HepG2 (cell line): ENCODE measurements around the gene UBTF. TPM values are rescaled to one million over a fixed set of nuclear protein-coding genes. Genes with fewer than 3 reads are reported as not detected.

Experiments used
- HNRNPLL ChIP-seq: fragments of 200-400 bp; formaldehyde crosslinking; IDR thresholded peaks from 2 replicates; pipeline ENCODE4 v1.6.1; 2017; ENCODE audit warnings: mild to moderate bottlenecking, low read depth, low read length; ENCODE audit not compliant: poor library complexity, severe bottlenecking
- JDP2 ChIP-seq: sonication (generic); formaldehyde crosslinking; IDR thresholded peaks from 2 replicates; pipeline ENCODE4 v1.8.1; 2022; ENCODE audit warnings: missing genetic modification reagents, borderline replicate concordance
- JUNB ChIP-seq: sonication (generic); formaldehyde crosslinking; IDR thresholded peaks from 2 replicates; pipeline ENCODE4 v1.8.0; 2022; ENCODE audit warnings: missing genetic modification reagents, mild to moderate bottlenecking, borderline replicate concordance
- MLLT10 ChIP-seq: sonication (generic); formaldehyde crosslinking; IDR thresholded peaks from 2 replicates; pipeline ENCODE4 v1.4.0; 2020; ENCODE audit warnings: missing genetic modification reagents
- RBM22 ChIP-seq: fragments of 200-400 bp; formaldehyde crosslinking; optimal IDR thresholded peaks from 2 replicates; pipeline ENCODE3; 2017; ENCODE audit warnings: mild to moderate bottlenecking, low read length, moderate library complexity
- TCF12 ChIP-seq, 2 experiments: fragments of 450-650 bp in 1 of 2; sonication (generic) in 1 of 2; formaldehyde crosslinking in 1 of 2; IDR thresholded peaks; 2 replicates each; pipeline versions ENCODE4 v1.6.1 to v1.8.0; 2017 to 2022; ENCODE audit warnings: antibody characterized with exemption in 1 of 2, mild to moderate bottlenecking in 1 of 2, missing genetic modification reagents in 1 of 2, moderate library complexity in 1 of 2
- YY1 ChIP-seq: IDR thresholded peaks from 2 replicates; pipeline ENCODE4 v1.6.1; 2011; ENCODE audit warnings: low read length, low read depth, moderate library complexity, mild to moderate bottlenecking; ENCODE audit not compliant: insufficient read depth, insufficient replicate concordance
- ZFP37 ChIP-seq: sonication (generic); formaldehyde crosslinking; IDR thresholded peaks from 2 replicates; pipeline ENCODE4 v1.4.0; 2020; ENCODE audit warnings: missing genetic modification reagents, borderline replicate concordance
- ZNF292 ChIP-seq: sonication (generic); formaldehyde crosslinking; IDR thresholded peaks from 2 replicates; pipeline ENCODE4 v1.8.1; 2022; ENCODE audit warnings: mild to moderate bottlenecking, low read depth, missing genetic modification reagents, borderline replicate concordance
- ZNF326 ChIP-seq: sonication (generic); formaldehyde crosslinking; IDR thresholded peaks from 2 replicates; pipeline ENCODE4 v1.4.0; 2020; ENCODE audit warnings: missing genetic modification reagents, borderline replicate concordance
- ZNF333 ChIP-seq: sonication (generic); formaldehyde crosslinking; IDR thresholded peaks from 2 replicates; pipeline ENCODE4 v1.4.0; 2020; ENCODE audit warnings: mild to moderate bottlenecking, missing genetic modification reagents, borderline replicate concordance
- ZNF441 ChIP-seq: sonication (generic); formaldehyde crosslinking; IDR thresholded peaks from 2 replicates; pipeline ENCODE4 v1.7.0; 2021; ENCODE audit warnings: missing genetic modification reagents, borderline replicate concordance
- polyA plus RNA-seq, 8 experiments: library from polyadenylated mRNA; depleted of rRNA in 3 of 8; stranded (reverse) in 7 of 8; unstranded in 1 of 8; fragments of >200 nt; fragmentation: Illumina TruSeq in 4 of 8; extraction: Trizol in 4 of 8; gene quantifications; 2 replicates each; pipeline versions ENCODE4 v1.2.1 to v1.2.3, GENCODE V29; 2011 to 2016; ENCODE audit warnings: low read depth in 4 of 8, missing spikeins in 1 of 8, mixed read lengths in 1 of 8; ENCODE audit not compliant: insufficient read depth in 1 of 8
- total RNA-seq, 5 experiments: library from RNA; depleted of rRNA; stranded (reverse); fragments of >200 nt; fragmentation: Illumina TruSeq; extraction: Trizol; gene quantifications; 2 replicates each; pipeline ENCODE4 v1.2.3, GENCODE V29; 2016; ENCODE audit warnings: low read depth in 1 of 5
- TF ChIP-seq, protein P1 (sequence below): sonication (generic); formaldehyde crosslinking; IDR thresholded peaks from 2 replicates; pipeline ENCODE4 v1.5.0; 2020; ENCODE audit warnings: mild to moderate bottlenecking, missing genetic modification reagents, borderline replicate concordance
- TF ChIP-seq, protein P2 (sequence below): sonication (generic); formaldehyde crosslinking; IDR thresholded peaks from 2 replicates; pipeline ENCODE4 v1.8.0; 2022; ENCODE audit warnings: mild to moderate bottlenecking, missing genetic modification reagents; ENCODE audit not compliant: insufficient replicate concordance
- TF ChIP-seq, protein P3 (sequence below): sonication (generic); formaldehyde crosslinking; IDR thresholded peaks from 2 replicates; pipeline ENCODE4 v1.5.0; 2020; ENCODE audit warnings: mild to moderate bottlenecking, missing genetic modification reagents
- TF ChIP-seq, protein P4 (sequence below): sonication (generic); formaldehyde crosslinking; IDR thresholded peaks from 2 replicates; pipeline ENCODE4 v1.9.0; 2021; ENCODE audit warnings: missing genetic modification reagents, borderline replicate concordance

UBTF gene
- total and polyA plus RNA-seq, 2 of the 13 experiments (the other 11 are each of a cell fraction or from before 2014, with no cell fraction given) = 15.2 to 60.9 TPM

GRCh38 chr17:44221084-44221861 lies 1.8 kb upstream of the UBTF start (continued):
- TF ChIP-seq MLLT10 (CRISPR knock-in tag) (no peak), ZNF326 (CRISPR knock-in tag) (peak; percentile 91), YY1 (peak; percentile 73), RBM22 (peak; percentile 34), ZNF441 (CRISPR knock-in tag) (peak; percentile 39), HNRNPLL (peak; percentile 73), TCF12 (IDR thresholded peaks at IDR 0.05) (no peak), TCF12 (CRISPR knock-in tag; IDR thresholded peaks at IDR 0.05) (0 out of 2 replicates have a peak, but pooled peaks have one; percentile 62), JDP2 (no peak), JUNB (no peak), ZNF333 (CRISPR knock-in tag) (no peak; the same call in 1 of the 2 replicates), ZFP37 (CRISPR knock-in tag) (no peak), ZNF292 (0 out of 2 replicates have a peak, but pooled peaks have one; percentile 28)
- TF ChIP-seq, protein P1, sequence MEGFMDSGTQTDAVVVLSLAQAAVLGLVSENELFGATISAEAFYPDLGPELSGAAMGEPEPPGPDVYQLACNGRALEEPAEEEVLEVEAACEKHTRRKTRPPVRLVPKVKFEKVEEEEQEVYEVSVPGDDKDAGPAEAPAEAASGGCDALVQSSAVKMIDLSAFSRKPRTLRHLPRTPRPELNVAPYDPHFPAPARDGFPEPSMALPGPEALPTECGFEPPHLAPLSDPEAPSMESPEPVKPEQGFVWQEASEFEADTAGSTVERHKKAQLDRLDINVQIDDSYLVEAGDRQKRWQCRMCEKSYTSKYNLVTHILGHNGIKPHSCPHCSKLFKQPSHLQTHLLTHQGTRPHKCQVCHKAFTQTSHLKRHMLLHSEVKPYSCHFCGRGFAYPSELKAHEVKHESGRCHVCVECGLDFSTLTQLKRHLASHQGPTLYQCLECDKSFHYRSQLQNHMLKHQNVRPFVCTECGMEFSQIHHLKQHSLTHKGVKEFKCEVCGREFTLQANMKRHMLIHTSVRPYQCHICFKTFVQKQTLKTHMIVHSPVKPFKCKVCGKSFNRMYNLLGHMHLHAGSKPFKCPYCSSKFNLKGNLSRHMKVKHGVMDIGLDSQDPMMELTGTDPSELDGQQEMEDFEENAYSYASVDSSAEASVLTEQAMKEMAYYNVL = no peak
- TF ChIP-seq, protein P2, sequence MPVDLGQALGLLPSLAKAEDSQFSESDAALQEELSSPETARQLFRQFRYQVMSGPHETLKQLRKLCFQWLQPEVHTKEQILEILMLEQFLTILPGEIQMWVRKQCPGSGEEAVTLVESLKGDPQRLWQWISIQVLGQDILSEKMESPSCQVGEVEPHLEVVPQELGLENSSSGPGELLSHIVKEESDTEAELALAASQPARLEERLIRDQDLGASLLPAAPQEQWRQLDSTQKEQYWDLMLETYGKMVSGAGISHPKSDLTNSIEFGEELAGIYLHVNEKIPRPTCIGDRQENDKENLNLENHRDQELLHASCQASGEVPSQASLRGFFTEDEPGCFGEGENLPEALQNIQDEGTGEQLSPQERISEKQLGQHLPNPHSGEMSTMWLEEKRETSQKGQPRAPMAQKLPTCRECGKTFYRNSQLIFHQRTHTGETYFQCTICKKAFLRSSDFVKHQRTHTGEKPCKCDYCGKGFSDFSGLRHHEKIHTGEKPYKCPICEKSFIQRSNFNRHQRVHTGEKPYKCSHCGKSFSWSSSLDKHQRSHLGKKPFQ (CRISPR knock-in tag) = no peak
- TF ChIP-seq, protein P3, sequence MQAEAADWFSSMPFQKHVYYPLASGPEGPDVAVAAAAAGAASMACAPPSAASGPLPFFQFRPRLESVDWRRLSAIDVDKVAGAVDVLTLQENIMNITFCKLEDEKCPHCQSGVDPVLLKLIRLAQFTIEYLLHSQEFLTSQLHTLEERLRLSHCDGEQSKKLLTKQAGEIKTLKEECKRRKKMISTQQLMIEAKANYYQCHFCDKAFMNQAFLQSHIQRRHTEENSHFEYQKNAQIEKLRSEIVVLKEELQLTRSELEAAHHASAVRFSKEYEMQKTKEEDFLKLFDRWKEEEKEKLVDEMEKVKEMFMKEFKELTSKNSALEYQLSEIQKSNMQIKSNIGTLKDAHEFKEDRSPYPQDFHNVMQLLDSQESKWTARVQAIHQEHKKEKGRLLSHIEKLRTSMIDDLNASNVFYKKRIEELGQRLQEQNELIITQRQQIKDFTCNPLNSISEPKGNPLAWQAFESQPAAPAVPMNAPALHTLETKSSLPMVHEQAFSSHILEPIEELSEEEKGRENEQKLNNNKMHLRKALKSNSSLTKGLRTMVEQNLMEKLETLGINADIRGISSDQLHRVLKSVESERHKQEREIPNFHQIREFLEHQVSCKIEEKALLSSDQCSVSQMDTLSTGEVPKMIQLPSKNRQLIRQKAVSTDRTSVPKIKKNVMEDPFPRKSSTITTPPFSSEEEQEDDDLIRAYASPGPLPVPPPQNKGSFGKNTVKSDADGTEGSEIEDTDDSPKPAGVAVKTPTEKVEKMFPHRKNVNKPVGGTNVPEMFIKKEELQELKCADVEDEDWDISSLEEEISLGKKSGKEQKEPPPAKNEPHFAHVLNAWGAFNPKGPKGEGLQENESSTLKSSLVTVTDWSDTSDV = peak; percentile 29; the same call in 1 of the 2 replicates
- TF ChIP-seq, protein P4, sequence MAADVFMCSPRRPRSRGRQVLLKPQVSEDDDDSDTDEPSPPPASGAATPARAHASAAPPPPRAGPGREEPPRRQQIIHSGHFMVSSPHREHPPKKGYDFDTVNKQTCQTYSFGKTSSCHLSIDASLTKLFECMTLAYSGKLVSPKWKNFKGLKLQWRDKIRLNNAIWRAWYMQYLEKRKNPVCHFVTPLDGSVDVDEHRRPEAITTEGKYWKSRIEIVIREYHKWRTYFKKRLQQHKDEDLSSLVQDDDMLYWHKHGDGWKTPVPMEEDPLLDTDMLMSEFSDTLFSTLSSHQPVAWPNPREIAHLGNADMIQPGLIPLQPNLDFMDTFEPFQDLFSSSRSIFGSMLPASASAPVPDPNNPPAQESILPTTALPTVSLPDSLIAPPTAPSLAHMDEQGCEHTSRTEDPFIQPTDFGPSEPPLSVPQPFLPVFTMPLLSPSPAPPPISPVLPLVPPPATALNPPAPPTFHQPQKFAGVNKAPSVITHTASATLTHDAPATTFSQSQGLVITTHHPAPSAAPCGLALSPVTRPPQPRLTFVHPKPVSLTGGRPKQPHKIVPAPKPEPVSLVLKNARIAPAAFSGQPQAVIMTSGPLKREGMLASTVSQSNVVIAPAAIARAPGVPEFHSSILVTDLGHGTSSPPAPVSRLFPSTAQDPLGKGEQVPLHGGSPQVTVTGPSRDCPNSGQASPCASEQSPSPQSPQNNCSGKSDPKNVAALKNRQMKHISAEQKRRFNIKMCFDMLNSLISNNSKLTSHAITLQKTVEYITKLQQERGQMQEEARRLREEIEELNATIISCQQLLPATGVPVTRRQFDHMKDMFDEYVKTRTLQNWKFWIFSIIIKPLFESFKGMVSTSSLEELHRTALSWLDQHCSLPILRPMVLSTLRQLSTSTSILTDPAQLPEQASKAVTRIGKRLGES (CRISPR knock-in tag) = no peak
